Endothelial cell of umbilical vein (primary cell): Measurements from ENCODE around the gene NR1H2. TPM values are rescaled to one million over a fixed set of nuclear protein-coding genes. Genes with fewer than 3 reads are reported as not detected.

Experiments used
- BruUV-seq: library from RNA; stranded (reverse); fragments of 400-500 nt; replicated peaks from 2 replicates; lab custom pipeline; 2021; lab: Mats Ljungman, UMichigan
- CTCF ChIA-PET: fragments of 300-600, 350-600 bp; sonication (Branson Sonifier 250); formaldehyde crosslinking; loops from one replicate; lab custom pipeline; 2021; ENCODE audit warnings: antibody characterized with exemption, inconsistent platforms; lab: Charles Lee
- POLR2A ChIA-PET: fragments of 300-600, 350-600 bp; sonication (Branson Sonifier 250); formaldehyde crosslinking; loops from one replicate; lab custom pipeline; 2021; ENCODE audit warnings: antibody characterized with exemption, inconsistent platforms; lab: Charles Lee
- DNase-seq: peaks from one replicate; pipeline ENCODE4 v3.0.0-alpha.2; 2011; ENCODE audit warnings: low read depth, low spot score
- FAIRE-seq: peaks from 2 replicates; lab custom pipeline; 2011; peaks lifted over from hg19 to GRCh38; lab: Jason Lieb, UNC
- H2AFZ ChIP-seq: 2 replicates; pipeline ENCODE4 v1.6.0; 2012; ENCODE audit warnings: low read depth, low read length, control low read depth, inconsistent platforms
- H3K27ac ChIP-seq: 2 replicates; pipeline ENCODE4 v1.5.1; 2011; ENCODE audit warnings: low read depth, mild to moderate bottlenecking, control low read depth, low read length, moderate library complexity; ENCODE audit not compliant: insufficient read depth
- H3K27me3 ChIP-seq, 2 experiments: 2 replicates each; pipeline versions ENCODE4 v1.6.0 to v1.6.1; 2011; ENCODE audit warnings: low read length in 2 of 2, mixed read lengths in 1 of 2; ENCODE audit not compliant: control insufficient read depth in 2 of 2, insufficient read depth in 2 of 2
- H3K36me3 ChIP-seq, 2 experiments: 2 replicates in 1 of 2; 3 replicates in 1 of 2; pipeline ENCODE4 v1.5.1; 2011; ENCODE audit warnings: low read length in 2 of 2, mild to moderate bottlenecking in 1 of 2, moderate library complexity in 1 of 2; ENCODE audit not compliant: control insufficient read depth in 2 of 2, insufficient read depth in 2 of 2; ENCODE audit errors: extremely low read depth in 1 of 2
- H3K4me1 ChIP-seq: 3 replicates; pipeline ENCODE4 v1.5.1; 2011; ENCODE audit warnings: mild to moderate bottlenecking, low read length; ENCODE audit not compliant: control insufficient read depth, insufficient read depth; ENCODE audit errors: extremely low read depth
- H3K4me2 ChIP-seq: 2 replicates; pipeline ENCODE4 v1.6.1; 2011; ENCODE audit warnings: low read length, control low read depth, mixed read lengths; ENCODE audit not compliant: insufficient read depth
- H3K4me3 ChIP-seq, 3 experiments: fragments of 200-600 bp in 1 of 3; sonication (generic), shearing (Covaris generic) in 1 of 3; replicated peaks in 1 of 3; 2 replicates each; pipeline ENCODE4 v1.5.1; 2011 to 2016; ENCODE audit warnings: control low read depth in 3 of 3, low read length in 3 of 3, mild to moderate bottlenecking in 2 of 3, inconsistent platforms in 1 of 3, low read depth in 1 of 3, moderate library complexity in 1 of 3; ENCODE audit not compliant: insufficient read depth in 1 of 3
- H3K79me2 ChIP-seq: 2 replicates; pipeline ENCODE4 v1.6.0; 2012; ENCODE audit warnings: low read length, inconsistent platforms; ENCODE audit not compliant: control insufficient read depth, insufficient read depth
- H3K9ac ChIP-seq: replicated peaks from 2 replicates; pipeline ENCODE3; 2011; ENCODE audit warnings: low read length, control low read depth; ENCODE audit not compliant: insufficient read depth; ENCODE audit errors: extremely low read depth
- H3K9me1 ChIP-seq: replicated peaks from 3 replicates; pipeline ENCODE4 v1.6.0; 2011; ENCODE audit warnings: mild to moderate bottlenecking, low read length; ENCODE audit not compliant: control insufficient read depth, insufficient read depth; ENCODE audit errors: extremely low read depth
- H3K9me3 ChIP-seq: replicated peaks from 2 replicates; pipeline ENCODE4 v1.5.1; 2012; ENCODE audit warnings: low read length, inconsistent platforms; ENCODE audit not compliant: control insufficient read depth, insufficient read depth
- H4K20me1 ChIP-seq: replicated peaks from 2 replicates; pipeline ENCODE3; 2011; ENCODE audit warnings: mild to moderate bottlenecking, low read length; ENCODE audit not compliant: control insufficient read depth, insufficient read depth; ENCODE audit errors: extremely low read depth
- CTCF ChIP-seq, 2 donors: IDR thresholded peaks; 1 replicate in 1 of 2; 2 replicates in 1 of 2; pipeline ENCODE4 v1.5.1; 2011; ENCODE audit warnings: low read length in 2 of 2, mild to moderate bottlenecking in 2 of 2, moderate library complexity in 2 of 2, control low read depth in 1 of 2, inconsistent platforms in 1 of 2, low read depth in 1 of 2; ENCODE audit not compliant: insufficient read depth in 1 of 2; ENCODE audit errors: extremely low read depth in 1 of 2
- EZH2 ChIP-seq: IDR thresholded peaks from 2 replicates; pipeline ENCODE4 v1.6.1; 2012; ENCODE audit warnings: borderline replicate concordance, low read depth, mild to moderate bottlenecking, moderate library complexity, low read length, inconsistent platforms; ENCODE audit not compliant: severe bottlenecking
- FOS ChIP-seq: IDR thresholded peaks from 2 replicates; pipeline ENCODE4 v1.6.1; 2011; ENCODE audit warnings: mild to moderate bottlenecking, low read length, moderate library complexity, borderline replicate concordance; ENCODE audit not compliant: insufficient read depth
- GATA2 ChIP-seq: IDR thresholded peaks from 2 replicates; pipeline ENCODE4 v1.7.0; 2011; ENCODE audit warnings: low read depth, mild to moderate bottlenecking, moderate library complexity, mixed read lengths, low read length; ENCODE audit not compliant: insufficient read length, insufficient read depth
- JUN ChIP-seq: IDR thresholded peaks from 2 replicates; pipeline ENCODE4 v1.6.1; 2011; ENCODE audit warnings: borderline replicate concordance, low read depth; ENCODE audit not compliant: insufficient read length, insufficient read depth
- MAX ChIP-seq: IDR thresholded peaks from 2 replicates; pipeline ENCODE4 v1.6.1; 2011; ENCODE audit not compliant: insufficient read depth, insufficient read length
- MYC ChIP-seq: IDR thresholded peaks from one replicate; pipeline ENCODE4 v1.6.1; 2011; ENCODE audit warnings: mild to moderate bottlenecking, low read depth, low read length
- POLR2A ChIP-seq: IDR thresholded peaks from 2 replicates; pipeline ENCODE4 v1.6.1; 2012; ENCODE audit warnings: low read depth, mild to moderate bottlenecking, control low read depth, low read length
- POLR2AphosphoS5 ChIP-seq: IDR thresholded peaks from 2 replicates; pipeline ENCODE4 v1.6.1; 2012; ENCODE audit warnings: low read depth, mild to moderate bottlenecking, control low read depth, low read length, moderate library complexity; ENCODE audit not compliant: insufficient read depth
- dilution Hi-C: fragments of 300-500 bp; cut with MboI; formaldehyde crosslinking; loops from one replicate; pipeline ENCODE4 v1.15.0; 2019; ENCODE audit warnings: low sequenced_read_pairs; ENCODE audit not compliant: extremely low pct_ligation_motif_present
- intact Hi-C: fragments of 100-400 bp; cut with micrococcal nuclease; formaldehyde crosslinking; loops from one replicate; pipeline ENCODE4 v1.10.0; 2022
- polyA plus RNA-seq, 4 experiments: library from polyadenylated mRNA; depleted of rRNA in 3 of 4; stranded (reverse) in 3 of 4; unstranded in 1 of 4; fragments of >200 nt; gene quantifications; 2 replicates each; pipeline versions ENCODE4 v1.2.1 to v1.2.3, GENCODE V29; 2011 to 2012; ENCODE audit warnings: missing spikeins in 1 of 4
- total RNA-seq: library from RNA; stranded (reverse); gene quantifications from 2 replicates; pipeline ENCODE4 v1.2.3, GENCODE V29; 2021

Gene NR1H2
- total and polyA plus RNA-seq, 2 donors (not counting 3 experiments of a cell fraction or from before 2014, with no cell fraction given): 46.7 to 48.4 TPM

- FAIRE-seq: no peak
- Histone ChIP-seq H3K27ac (no peak overlapping the region), H3K9ac (no peak overlapping the region), H3K79me2 (no peaks in the 10 kb centered on the region), H2AFZ (no peak overlapping the region), H3K4me3 (no peak overlapping the region), H3K36me3 (peaks cover 0 to 2% of the 10 kb centered on the region in 2 experiments), H3K9me1 (no peaks in the 10 kb centered on the region), H3K27me3 (no peaks in the 10 kb centered on the region), H3K9me3 (no peaks in the 10 kb centered on the region), H3K4me2 (no peak overlapping the region), H4K20me1 (no peaks in the 10 kb centered on the region), H3K4me1 (no peaks in the 10 kb centered on the region)
- no peak for DNase-seq
- no TSS peak for BruUV-seq
- dilution Hi-C loops (no loop called here), intact Hi-C loops (no loop called here)
- POLR2A ChIA-PET: no interaction called here
- CTCF ChIA-PET: no interaction called here
- no peak for TF ChIP-seq MAX
Measured at GRCh38 chr19:50406829-50407228, 30.6 kb downstream of the NR1H2 start.

- Histone ChIP-seq H3K79me2 (no peaks in the 10 kb centered on the region), H3K9me1 (no peaks in the 10 kb centered on the region), H3K9me3 (no peaks in the 10 kb centered on the region), H3K4me2 (no peak overlapping the region), H3K36me3 (peaks cover 0 to 3% of the 10 kb centered on the region in 2 experiments), H2AFZ (no peak overlapping the region), H3K4me3 (no peak overlapping the region), H3K9ac (no peak overlapping the region), H4K20me1 (no peaks in the 10 kb centered on the region), H3K4me1 (no peaks in the 10 kb centered on the region), H3K27ac (no peak overlapping the region), H3K27me3 (no peaks in the 10 kb centered on the region)
- no TSS peak for BruUV-seq
- no peak for FAIRE-seq
- TF ChIP-seq EZH2 (no peak), POLR2A (no peak), POLR2AphosphoS5 (no peak), MYC (no peak), GATA2 (no peak), JUN (no peak), FOS (no peak), MAX (no peak), CTCF (IDR thresholded peaks at IDR 0.05; ENCODE audit: extremely low read depth in 1 of 2, insufficient read depth in 1 of 2, low read depth in 1 of 2, low read length in 2 of 2) (no peak)
- ChIA-PET CTCF (interaction anchor here (0.6 to 1.4 kb wide), 2 partner anchors 41 to 81 kb away, joined by 5 to 11 read pairs; no protein-coding TSS in a partner anchor), POLR2A (no interaction called here)
- DNase-seq: no peak
- dilution Hi-C loops: no loop called here
- intact Hi-C loops: no loop called here
Measured at GRCh38 chr19:50409347-50409746, 33.1 kb downstream of the NR1H2 start.
